ENCODE data around the gene PANK4.

Gene PANK4

GRCh38 chr1:2529784-2530512 is 3.6 kb upstream of the PANK4 start, which contains the start of gene HES5:
HES5 (minus strand) TSS chr1:2530263; CDS start chr1:2530164, 99 bp downstream.
- ATAC-seq = no peak
- no peak for TF ChIP-seq ESRRG (CRISPR knock-in tag; IDR thresholded peaks at IDR 0.05)
- TF ChIP-seq, protein P1, sequence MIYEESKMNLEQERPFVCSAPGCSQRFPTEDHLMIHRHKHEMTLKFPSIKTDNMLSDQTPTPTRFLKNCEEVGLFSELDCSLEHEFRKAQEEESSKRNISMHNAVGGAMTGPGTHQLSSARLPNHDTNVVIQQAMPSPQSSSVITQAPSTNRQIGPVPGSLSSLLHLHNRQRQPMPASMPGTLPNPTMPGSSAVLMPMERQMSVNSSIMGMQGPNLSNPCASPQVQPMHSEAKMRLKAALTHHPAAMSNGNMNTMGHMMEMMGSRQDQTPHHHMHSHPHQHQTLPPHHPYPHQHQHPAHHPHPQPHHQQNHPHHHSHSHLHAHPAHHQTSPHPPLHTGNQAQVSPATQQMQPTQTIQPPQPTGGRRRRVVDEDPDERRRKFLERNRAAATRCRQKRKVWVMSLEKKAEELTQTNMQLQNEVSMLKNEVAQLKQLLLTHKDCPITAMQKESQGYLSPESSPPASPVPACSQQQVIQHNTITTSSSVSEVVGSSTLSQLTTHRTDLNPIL (CRISPR knock-in tag; IDR thresholded peaks at IDR 0.05; ENCODE audit: low read depth) = no peak
- TF ChIP-seq RARB (CRISPR knock-in tag; IDR thresholded peaks at IDR 0.05) = no peak
- TF ChIP-seq, protein P2, sequence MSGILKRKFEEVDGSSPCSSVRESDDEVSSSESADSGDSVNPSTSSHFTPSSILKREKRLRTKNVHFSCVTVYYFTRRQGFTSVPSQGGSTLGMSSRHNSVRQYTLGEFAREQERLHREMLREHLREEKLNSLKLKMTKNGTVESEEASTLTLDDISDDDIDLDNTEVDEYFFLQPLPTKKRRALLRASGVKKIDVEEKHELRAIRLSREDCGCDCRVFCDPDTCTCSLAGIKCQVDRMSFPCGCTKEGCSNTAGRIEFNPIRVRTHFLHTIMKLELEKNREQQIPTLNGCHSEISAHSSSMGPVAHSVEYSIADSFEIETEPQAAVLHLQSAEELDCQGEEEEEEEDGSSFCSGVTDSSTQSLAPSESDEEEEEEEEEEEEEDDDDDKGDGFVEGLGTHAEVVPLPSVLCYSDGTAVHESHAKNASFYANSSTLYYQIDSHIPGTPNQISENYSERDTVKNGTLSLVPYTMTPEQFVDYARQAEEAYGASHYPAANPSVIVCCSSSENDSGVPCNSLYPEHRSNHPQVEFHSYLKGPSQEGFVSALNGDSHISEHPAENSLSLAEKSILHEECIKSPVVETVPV (CRISPR knock-in tag; IDR thresholded peaks at IDR 0.05) = no peak
- TF ChIP-seq ZFP3 (CRISPR knock-in tag; IDR thresholded peaks at IDR 0.05) = no peak
- no peak for TF ChIP-seq OSR1 (CRISPR knock-in tag; IDR thresholded peaks at IDR 0.05)
- TF ChIP-seq GLIS3 (CRISPR knock-in tag; IDR thresholded peaks at IDR 0.05) = no peak
- TF ChIP-seq ZFP30 (CRISPR knock-in tag; IDR thresholded peaks at IDR 0.05) = no peak
- no peak for TF ChIP-seq POU6F1 (CRISPR knock-in tag; IDR thresholded peaks at IDR 0.05; ENCODE audit: borderline replicate concordance, low read depth)
- no peak for TF ChIP-seq TCF4 (CRISPR knock-in tag; IDR thresholded peaks at IDR 0.05; ENCODE audit: borderline replicate concordance)
- no peak for TF ChIP-seq TOX (CRISPR knock-in tag; IDR thresholded peaks at IDR 0.05; ENCODE audit: borderline replicate concordance)
- no peak for TF ChIP-seq ZNF565 (CRISPR knock-in tag; conservative IDR thresholded peaks at IDR 0.05; ENCODE audit: low read depth)
- TF ChIP-seq ISL1 (CRISPR knock-in tag; IDR thresholded peaks at IDR 0.05) = no peak
- TF ChIP-seq BACH2 (CRISPR knock-in tag; IDR thresholded peaks at IDR 0.05; ENCODE audit: borderline replicate concordance) = no peak
- no peak for TF ChIP-seq ZC3H10 (CRISPR knock-in tag; IDR thresholded peaks at IDR 0.05)

DNA sequence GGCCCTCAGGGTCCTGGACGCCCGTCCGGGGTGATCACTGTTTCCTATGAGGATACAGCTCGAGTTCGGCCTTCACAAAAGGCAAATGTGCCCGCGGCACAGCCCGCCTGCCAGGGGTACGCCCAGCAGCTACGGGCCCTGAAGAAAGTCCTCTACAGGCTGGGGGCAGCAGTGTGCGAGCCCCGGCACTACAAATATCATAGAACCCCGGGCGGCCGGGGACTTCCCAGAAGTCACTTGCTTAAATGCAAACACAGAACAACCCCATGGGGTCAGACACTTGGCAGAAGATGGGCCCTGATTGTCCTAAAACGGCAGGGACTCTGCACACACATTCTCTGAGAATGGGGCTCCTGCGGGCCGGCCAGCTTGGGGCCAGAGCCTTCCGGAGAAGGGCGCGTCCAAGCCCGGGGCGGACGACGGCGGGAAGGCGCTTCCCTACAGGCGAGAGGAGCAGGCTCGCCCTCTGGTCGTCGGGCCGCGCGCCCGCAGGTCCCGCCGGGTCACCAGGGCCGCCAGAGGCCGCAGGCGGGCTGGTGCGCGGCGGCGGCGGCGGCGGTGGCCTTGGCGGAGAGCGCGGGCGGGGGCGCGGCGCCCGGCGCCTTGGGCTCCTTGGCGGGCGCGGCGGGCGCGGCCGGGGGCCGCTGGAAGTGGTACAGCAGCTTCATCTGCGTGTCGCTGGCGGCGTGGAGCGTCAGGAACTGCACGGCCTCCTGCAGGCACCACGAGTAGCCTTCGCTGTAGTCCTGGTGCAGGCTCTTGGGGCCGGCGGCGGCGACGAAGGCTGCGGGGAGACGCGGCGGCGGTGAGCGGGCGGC is 2.8 kb upstream of the PANK4 start:
- ATAC-seq = no peak
- no peak for TF ChIP-seq ARNTL (CRISPR knock-in tag; IDR thresholded peaks at IDR 0.05; ENCODE audit: borderline replicate concordance, low read depth)
- TF ChIP-seq ZNF8 (CRISPR knock-in tag; IDR thresholded peaks at IDR 0.05) = no peak
- no peak for TF ChIP-seq ZFP30 (CRISPR knock-in tag; IDR thresholded peaks at IDR 0.05)
- TF ChIP-seq ESRRG (CRISPR knock-in tag; IDR thresholded peaks at IDR 0.05) = no peak
- TF ChIP-seq SNAI2 (CRISPR knock-in tag; IDR thresholded peaks at IDR 0.05) = no peak
- TF ChIP-seq ZFP3 (CRISPR knock-in tag; IDR thresholded peaks at IDR 0.05) = no peak
- no peak for TF ChIP-seq TSHZ2 (CRISPR knock-in tag; IDR thresholded peaks at IDR 0.05)
- no peak for TF ChIP-seq CSDC2 (CRISPR knock-in tag; IDR thresholded peaks at IDR 0.05)

GRCh38 chr1:2528611-2528965 is 2.2 kb upstream of the PANK4 start:
- TF ChIP-seq ZFP3 (CRISPR knock-in tag; IDR thresholded peaks at IDR 0.05) (no peak), TSHZ2 (CRISPR knock-in tag; IDR thresholded peaks at IDR 0.05) (no peak), ESRRG (CRISPR knock-in tag; IDR thresholded peaks at IDR 0.05) (no peak), ZFP30 (CRISPR knock-in tag; IDR thresholded peaks at IDR 0.05) (no peak), SNAI2 (CRISPR knock-in tag; IDR thresholded peaks at IDR 0.05) (no peak), BACH2 (CRISPR knock-in tag; IDR thresholded peaks at IDR 0.05; ENCODE audit: borderline replicate concordance) (no peak), OSR1 (CRISPR knock-in tag; IDR thresholded peaks at IDR 0.05) (no peak), CSDC2 (CRISPR knock-in tag; IDR thresholded peaks at IDR 0.05) (no peak)
- ATAC-seq = no peak

Data from SK-N-SH treated with all-trans-retinoic acid at 6 μM for 48 hours (cell line).